Colonic mucosa (tissue), 4 donors: ENCODE measurements around the gene RANBP17. TPM values are rescaled to one million over a fixed set of nuclear protein-coding genes. Genes with fewer than 3 reads are reported as not detected.

ENCODE experiments used
- DNase-seq: peaks from one replicate; pipeline ENCODE4 v3.0.0-alpha.2; 2020
- H3K27ac ChIP-seq: fragments of 200-600 bp; one replicate; pipeline ENCODE4 v1.8.0; 2021
- H3K27me3 ChIP-seq: fragments of 200-600 bp; one replicate; pipeline ENCODE4 v1.8.0; 2021
- H3K36me3 ChIP-seq: fragments of 200-600 bp; one replicate; pipeline ENCODE4 v1.8.0; 2021
- H3K4me1 ChIP-seq: fragments of 200-600 bp; one replicate; pipeline ENCODE4 v1.8.0; 2021; ENCODE audit warnings: mild to moderate bottlenecking
- H3K4me3 ChIP-seq: fragments of 200-600 bp; one replicate; pipeline ENCODE4 v1.8.0; 2021
- H3K9ac ChIP-seq, 2 donors: one replicate each; pipeline ENCODE4 v1.7.0; 2013; ENCODE audit warnings: control low read depth in 2 of 2, low read depth in 2 of 2, low read length in 2 of 2
- H3K9me3 ChIP-seq: fragments of 200-600 bp; one replicate; pipeline ENCODE4 v1.8.0; 2021
- CTCF ChIP-seq: fragments of 200-600 bp; IDR thresholded peaks from one replicate; pipeline ENCODE4 v1.8.0; 2022; ENCODE audit warnings: antibody characterized with exemption, mild to moderate bottlenecking
- intact Hi-C: fragments of 100-400 bp; cut with DNase I; formaldehyde crosslinking; loops from one replicate; pipeline ENCODE4 v1.14.1; 2022
- total RNA-seq, 2 donors: library from RNA; stranded (reverse); fragmentation: NEBNext Ultra II Directional in 1 of 2; extraction: Animal tissue kit (Norgen Biotek cat#: 25700) in 1 of 2; gene quantifications; one replicate each; pipeline ENCODE4 v1.2.1, GENCODE V29; 2021
- donor health status: healthy.
- donor health status: DM: no; HTN: no; CAD: no.
- donor health status: DM: no; HTN: no; CAD: no.

RANBP17 gene
- total RNA-seq, 2 donors from 2014 or later = 7.9 to 9.4 TPM

GRCh38 chr5:171251519-171251918 lies 389.7 kb downstream of the RANBP17 start:
- H3K27ac ChIP-seq = no peak overlapping the region
- H3K4me1 ChIP-seq = no peaks in the 10 kb centered on the region
- no peak for DNase-seq
- no peaks in the 10 kb centered on the region for H3K9me3 ChIP-seq
- no peak for TF ChIP-seq CTCF
- H3K27me3 ChIP-seq = no peaks in the 10 kb centered on the region
- H3K4me3 ChIP-seq = no peak overlapping the region
- intact Hi-C loops = no loop called here
- H3K9ac ChIP-seq = no peak overlapping the region
- H3K36me3 ChIP-seq = no peaks in the 10 kb centered on the region

GRCh38 chr5:171252674-171253073 lies 390.9 kb downstream of the RANBP17 start:
- H3K9me3 ChIP-seq = no peaks in the 10 kb centered on the region
- H3K4me1 ChIP-seq = no peaks in the 10 kb centered on the region
- H3K9ac ChIP-seq = no peak overlapping the region
- H3K4me3 ChIP-seq = no peak overlapping the region
- H3K27me3 ChIP-seq = no peaks in the 10 kb centered on the region
- no peak overlapping the region for H3K27ac ChIP-seq
- TF ChIP-seq CTCF = no peak
- H3K36me3 ChIP-seq = no peaks in the 10 kb centered on the region
- intact Hi-C loops = no loop called here
- no peak for DNase-seq

GRCh38 chr5:171258737-171259415 lies 397.1 kb downstream of the RANBP17 start:
- no peaks in the 10 kb centered on the region for H3K9me3 ChIP-seq
- H3K4me3 ChIP-seq = no peak overlapping the region
- H3K27ac ChIP-seq = no peak overlapping the region
- TF ChIP-seq CTCF = no peak
- no peaks in the 10 kb centered on the region for H3K36me3 ChIP-seq
- no peak overlapping the region for H3K9ac ChIP-seq
- intact Hi-C loops = no loop called here
- no peaks in the 10 kb centered on the region for H3K4me1 ChIP-seq
- H3K27me3 ChIP-seq = no peaks in the 10 kb centered on the region
- no peak for DNase-seq

- no peak for DNase-seq
- no peak overlapping the region for H3K9ac ChIP-seq
- H3K27ac ChIP-seq = no peak overlapping the region
- no peak overlapping the region for H3K4me3 ChIP-seq
- no peaks in the 10 kb centered on the region for H3K4me1 ChIP-seq
- TF ChIP-seq CTCF = no peak
- no peaks in the 10 kb centered on the region for H3K9me3 ChIP-seq
- H3K27me3 ChIP-seq = no peaks in the 10 kb centered on the region
- intact Hi-C loops = no loop called here
- no peaks in the 10 kb centered on the region for H3K36me3 ChIP-seq
Observed at GRCh38 chr5:171261361-171261760, 399.5 kb downstream of the RANBP17 start.

- Histone ChIP-seq H3K27me3 (no peaks in the 10 kb centered on the region), H3K36me3 (no peaks in the 10 kb centered on the region), H3K9me3 (no peaks in the 10 kb centered on the region), H3K9ac (no peak overlapping the region), H3K27ac (no peak overlapping the region), H3K4me1 (no peaks in the 10 kb centered on the region), H3K4me3 (no peak overlapping the region)
- intact Hi-C loops = no loop called here
- DNase-seq = no peak
- TF ChIP-seq CTCF = no peak
Observed at GRCh38 chr5:171261904-171262303, 400.1 kb downstream of the RANBP17 start.
